HEK293 (cell line): ENCODE measurements around the gene HOXA6.

ENCODE experiments used
- BCL6B ChIP-seq: fragments of 450-650 bp; formaldehyde crosslinking; IDR thresholded peaks from 2 replicates; pipeline ENCODE4 v1.5.1; 2017; ENCODE audit warnings: missing biosample characterization, missing genetic modification characterization
- GLI4 ChIP-seq: fragments of 450-650 bp; formaldehyde crosslinking; IDR thresholded peaks from 2 replicates; pipeline ENCODE4 v1.5.1; 2016; ENCODE audit warnings: missing biosample characterization, missing genetic modification characterization
- GLIS1 ChIP-seq: fragments of 450-650 bp; formaldehyde crosslinking; IDR thresholded peaks from 2 replicates; pipeline ENCODE4 v1.5.1; 2016; ENCODE audit warnings: missing biosample characterization, missing genetic modification characterization
- HOXD13 ChIP-seq: sonication (generic); formaldehyde crosslinking; IDR thresholded peaks from 2 replicates; pipeline ENCODE4 v1.8.0; 2022; ENCODE audit warnings: missing genetic modification reagents, borderline replicate concordance
- KLF8 ChIP-seq: fragments of 450-650 bp; formaldehyde crosslinking; IDR thresholded peaks from 2 replicates; pipeline ENCODE4 v1.5.1; 2016; ENCODE audit warnings: missing biosample characterization, missing genetic modification characterization
- MEIS1 ChIP-seq: sonication (generic); formaldehyde crosslinking; IDR thresholded peaks from 2 replicates; pipeline ENCODE4 v1.8.1; 2022; ENCODE audit warnings: missing genetic modification reagents, mild to moderate bottlenecking, borderline replicate concordance
- MYNN ChIP-seq: fragments of 450-650 bp; formaldehyde crosslinking; IDR thresholded peaks from 2 replicates; pipeline ENCODE4 v1.5.1; 2016; ENCODE audit warnings: missing biosample characterization, missing genetic modification characterization, borderline replicate concordance
- PBX3 ChIP-seq: sonication (generic); formaldehyde crosslinking; IDR thresholded peaks from 2 replicates; pipeline ENCODE4 v1.8.1; 2022; ENCODE audit warnings: mild to moderate bottlenecking, moderate library complexity, missing genetic modification reagents
- PRDM1 ChIP-seq: fragments of 450-650 bp; formaldehyde crosslinking; IDR thresholded peaks from 2 replicates; pipeline ENCODE4; 2016; ENCODE audit warnings: missing biosample characterization, missing genetic modification characterization
- ZBTB21 ChIP-seq: fragments of 450-650 bp; formaldehyde crosslinking; IDR thresholded peaks from 2 replicates; pipeline ENCODE4 v1.5.1; 2017; ENCODE audit warnings: missing biosample characterization, missing genetic modification characterization
- ZBTB49 ChIP-seq: fragments of 450-650 bp; formaldehyde crosslinking; IDR thresholded peaks from 2 replicates; pipeline ENCODE4 v1.5.1; 2016; ENCODE audit warnings: missing biosample characterization, missing genetic modification characterization, low read depth
- ZEB2 ChIP-seq: fragments of 450-650 bp; formaldehyde crosslinking; IDR thresholded peaks from 2 replicates; pipeline ENCODE4 v1.5.1; 2016; ENCODE audit warnings: missing biosample characterization, missing genetic modification characterization
- ZFP69B ChIP-seq: fragments of 450-650 bp; formaldehyde crosslinking; IDR thresholded peaks from 2 replicates; pipeline ENCODE4 v1.5.1; 2016; ENCODE audit warnings: missing biosample characterization, missing genetic modification characterization
- ZNF10 ChIP-seq: fragments of 450-650 bp; formaldehyde crosslinking; IDR thresholded peaks from 2 replicates; pipeline ENCODE4 v1.5.1; 2017; ENCODE audit warnings: missing biosample characterization, missing genetic modification characterization
- ZNF140 ChIP-seq: fragments of 450-650 bp; formaldehyde crosslinking; IDR thresholded peaks from 2 replicates; pipeline ENCODE4 v1.5.1; 2016; ENCODE audit warnings: missing biosample characterization, missing genetic modification characterization
- ZNF302 ChIP-seq: fragments of 450-650 bp; formaldehyde crosslinking; IDR thresholded peaks from 2 replicates; pipeline ENCODE4 v1.5.1; 2016; ENCODE audit warnings: missing biosample characterization, missing genetic modification characterization, low read depth
- ZNF354C ChIP-seq: fragments of 450-650 bp; formaldehyde crosslinking; IDR thresholded peaks from 2 replicates; pipeline ENCODE4 v1.5.1; 2016; ENCODE audit warnings: missing biosample characterization, missing genetic modification characterization, low read depth, borderline replicate concordance
- ZNF366 ChIP-seq: fragments of 450-650 bp; formaldehyde crosslinking; conservative IDR thresholded peaks from 2 replicates; pipeline ENCODE4 v1.5.1; 2016; ENCODE audit warnings: missing biosample characterization, missing genetic modification characterization
- ZNF391 ChIP-seq: fragments of 450-650 bp; formaldehyde crosslinking; IDR thresholded peaks from 2 replicates; pipeline ENCODE4 v1.5.1; 2016; ENCODE audit warnings: low read depth, missing biosample characterization, missing genetic modification characterization, borderline replicate concordance
- ZNF423 ChIP-seq: fragments of 450-650 bp; formaldehyde crosslinking; IDR thresholded peaks from 2 replicates; pipeline ENCODE4 v1.5.1; 2016; ENCODE audit warnings: missing biosample characterization, missing genetic modification characterization
- ZNF571 ChIP-seq: fragments of 450-650 bp; formaldehyde crosslinking; IDR thresholded peaks from 2 replicates; pipeline ENCODE4 v1.5.0; 2017; ENCODE audit warnings: missing biosample characterization, missing genetic modification characterization
- ZNF645 ChIP-seq: fragments of 450-650 bp; formaldehyde crosslinking; IDR thresholded peaks from 2 replicates; pipeline ENCODE4; 2016; ENCODE audit warnings: missing biosample characterization, missing genetic modification characterization
- ZNF654 ChIP-seq: fragments of 450-650 bp; formaldehyde crosslinking; IDR thresholded peaks from 2 replicates; pipeline ENCODE4 v1.5.1; 2016; ENCODE audit warnings: low read depth, missing biosample characterization, missing genetic modification characterization
- ZNF791 ChIP-seq: fragments of 450-650 bp; formaldehyde crosslinking; IDR thresholded peaks from 2 replicates; pipeline ENCODE4 v1.5.1; 2016; ENCODE audit warnings: missing biosample characterization, missing genetic modification characterization
- ZNF837 ChIP-seq: fragments of 450-650 bp; formaldehyde crosslinking; IDR thresholded peaks from 2 replicates; pipeline ENCODE4 v1.5.1; 2016; ENCODE audit warnings: missing biosample characterization, missing genetic modification characterization
- ZNF843 ChIP-seq: fragments of 450-650 bp; formaldehyde crosslinking; IDR thresholded peaks from 2 replicates; pipeline ENCODE4 v1.5.1; 2016; ENCODE audit warnings: missing biosample characterization, missing genetic modification characterization
- TF ChIP-seq, protein P1 (sequence below): fragments of 450-650 bp; formaldehyde crosslinking; IDR thresholded peaks from 2 replicates; pipeline ENCODE4 v1.5.1; 2016; ENCODE audit warnings: missing biosample characterization, missing genetic modification characterization
- TF ChIP-seq, protein P2 (sequence below): fragments of 450-650 bp; formaldehyde crosslinking; IDR thresholded peaks from 2 replicates; pipeline ENCODE4 v1.5.1; 2016; ENCODE audit warnings: missing biosample characterization, missing genetic modification characterization
- TF ChIP-seq, protein P3 (sequence below): fragments of 450-650 bp; formaldehyde crosslinking; IDR thresholded peaks from 2 replicates; pipeline ENCODE4 v1.5.1; 2016; ENCODE audit warnings: missing biosample characterization, missing genetic modification characterization, borderline replicate concordance

The HOXA6 gene

GRCh38 chr7:27196287-27196767 is 48.8 kb upstream of the HOXA6 start (continued):
- TF ChIP-seq ZNF837 (no peak), ZNF645 (no peak), GLIS1 (tag by site-specific recombination) (no peak), BCL6B (tag by site-specific recombination) (no peak), GLI4 (tag by site-specific recombination) (no peak), ZNF391 (tag by site-specific recombination) (no peak), ZNF571 (no peak), ZNF791 (no peak), HOXD13 (CRISPR knock-in tag) (no peak), MYNN (tag by site-specific recombination) (no peak), ZNF302 (tag by site-specific recombination) (no peak), ZBTB49 (tag by site-specific recombination) (no peak), KLF8 (tag by site-specific recombination) (0 out of 2 replicates have a peak, but pooled peaks have one; percentile 30), MEIS1 (CRISPR knock-in tag) (no peak), PBX3 (CRISPR knock-in tag) (no peak), ZNF366 (tag by site-specific recombination) (peak; percentile 79), ZNF354C (tag by site-specific recombination) (no peak), ZNF10 (tag by site-specific recombination) (no peak), ZNF140 (tag by site-specific recombination) (no peak), ZNF423 (tag by site-specific recombination) (no peak), ZFP69B (tag by site-specific recombination) (no peak), ZNF654 (tag by site-specific recombination) (peak; percentile 87), PRDM1 (tag by site-specific recombination) (peak; percentile 54; the same call in 1 of the 2 replicates), ZBTB21 (tag by site-specific recombination) (no peak), ZNF843 (tag by site-specific recombination) (0 out of 2 replicates have a peak, but pooled peaks have one; percentile 15), ZEB2 (tag by site-specific recombination) (0 out of 2 replicates have a peak, but pooled peaks have one; percentile 35)
- TF ChIP-seq, protein P1, sequence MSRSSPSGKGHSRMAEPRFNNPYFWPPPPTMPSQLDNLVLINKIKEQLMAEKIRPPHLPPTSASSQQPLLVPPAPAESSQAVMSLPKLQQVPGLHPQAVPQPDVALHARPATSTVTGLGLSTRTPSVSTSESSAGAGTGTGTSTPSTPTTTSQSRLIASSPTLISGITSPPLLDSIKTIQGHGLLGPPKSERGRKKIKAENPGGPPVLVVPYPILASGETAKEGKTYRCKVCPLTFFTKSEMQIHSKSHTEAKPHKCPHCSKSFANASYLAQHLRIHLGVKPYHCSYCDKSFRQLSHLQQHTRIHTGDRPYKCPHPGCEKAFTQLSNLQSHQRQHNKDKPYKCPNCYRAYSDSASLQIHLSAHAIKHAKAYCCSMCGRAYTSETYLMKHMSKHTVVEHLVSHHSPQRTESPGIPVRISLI (tag by site-specific recombination): peak; percentile 46; the same call in 1 of the 2 replicates
- TF ChIP-seq, protein P2, sequence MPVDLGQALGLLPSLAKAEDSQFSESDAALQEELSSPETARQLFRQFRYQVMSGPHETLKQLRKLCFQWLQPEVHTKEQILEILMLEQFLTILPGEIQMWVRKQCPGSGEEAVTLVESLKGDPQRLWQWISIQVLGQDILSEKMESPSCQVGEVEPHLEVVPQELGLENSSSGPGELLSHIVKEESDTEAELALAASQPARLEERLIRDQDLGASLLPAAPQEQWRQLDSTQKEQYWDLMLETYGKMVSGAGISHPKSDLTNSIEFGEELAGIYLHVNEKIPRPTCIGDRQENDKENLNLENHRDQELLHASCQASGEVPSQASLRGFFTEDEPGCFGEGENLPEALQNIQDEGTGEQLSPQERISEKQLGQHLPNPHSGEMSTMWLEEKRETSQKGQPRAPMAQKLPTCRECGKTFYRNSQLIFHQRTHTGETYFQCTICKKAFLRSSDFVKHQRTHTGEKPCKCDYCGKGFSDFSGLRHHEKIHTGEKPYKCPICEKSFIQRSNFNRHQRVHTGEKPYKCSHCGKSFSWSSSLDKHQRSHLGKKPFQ (tag by site-specific recombination): no peak
- TF ChIP-seq, protein P3, sequence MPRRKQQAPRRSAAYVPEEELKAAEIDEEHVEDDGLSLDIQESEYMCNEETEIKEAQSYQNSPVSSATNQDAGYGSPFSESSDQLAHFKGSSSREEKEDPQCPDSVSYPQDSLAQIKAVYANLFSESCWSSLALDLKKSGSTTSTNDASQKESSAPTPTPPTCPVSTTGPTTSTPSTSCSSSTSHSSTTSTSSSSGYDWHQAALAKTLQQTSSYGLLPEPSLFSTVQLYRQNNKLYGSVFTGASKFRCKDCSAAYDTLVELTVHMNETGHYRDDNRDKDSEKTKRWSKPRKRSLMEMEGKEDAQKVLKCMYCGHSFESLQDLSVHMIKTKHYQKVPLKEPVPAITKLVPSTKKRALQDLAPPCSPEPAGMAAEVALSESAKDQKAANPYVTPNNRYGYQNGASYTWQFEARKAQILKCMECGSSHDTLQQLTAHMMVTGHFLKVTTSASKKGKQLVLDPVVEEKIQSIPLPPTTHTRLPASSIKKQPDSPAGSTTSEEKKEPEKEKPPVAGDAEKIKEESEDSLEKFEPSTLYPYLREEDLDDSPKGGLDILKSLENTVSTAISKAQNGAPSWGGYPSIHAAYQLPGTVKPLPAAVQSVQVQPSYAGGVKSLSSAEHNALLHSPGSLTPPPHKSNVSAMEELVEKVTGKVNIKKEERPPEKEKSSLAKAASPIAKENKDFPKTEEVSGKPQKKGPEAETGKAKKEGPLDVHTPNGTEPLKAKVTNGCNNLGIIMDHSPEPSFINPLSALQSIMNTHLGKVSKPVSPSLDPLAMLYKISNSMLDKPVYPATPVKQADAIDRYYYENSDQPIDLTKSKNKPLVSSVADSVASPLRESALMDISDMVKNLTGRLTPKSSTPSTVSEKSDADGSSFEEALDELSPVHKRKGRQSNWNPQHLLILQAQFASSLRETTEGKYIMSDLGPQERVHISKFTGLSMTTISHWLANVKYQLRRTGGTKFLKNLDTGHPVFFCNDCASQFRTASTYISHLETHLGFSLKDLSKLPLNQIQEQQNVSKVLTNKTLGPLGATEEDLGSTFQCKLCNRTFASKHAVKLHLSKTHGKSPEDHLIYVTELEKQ (tag by site-specific recombination): no peak; the same call in 1 of the 2 replicates
